HG03460 (cell line): ENCODE data around the gene ELN.
"Not testable (repeated sequence)": the region's sequence is repeated elsewhere in the genome, so short reads cannot be mapped to it uniquely, and the experiment has no call there.

Experiments used
- ATAC-seq: cut with Tn5 transposase; IDR thresholded peaks from one replicate; pipeline ENCODE4 v1.9.1; 2021; ENCODE audit not compliant: unreplicated experiment

ELN gene

GRCh38 chr7:74027683-74028320, at the start of gene ELN:
Gene ELN (plus strand): TSS chr7:74028173. CDS start chr7:74028188, 15 bp downstream.
- ATAC-seq: no peak

- ATAC-seq: no peak
These were observed 49.1 kb upstream of the ELN start for GRCh38 chr7:73978661-73979563.

- not testable (repeated sequence) for ATAC-seq
These were observed 48.3 kb upstream of the ELN start for GRCh38 chr7:73979656-73980055.

- no peak for ATAC-seq
These were observed 47.8 kb upstream of the ELN start for GRCh38 chr7:73980206-73980605.

GRCh38 chr7:73981933-73982332, 46.0 kb upstream of the ELN start:
- ATAC-seq: no peak

- ATAC-seq: no peak
These were observed 44.4 kb upstream of the ELN start for GRCh38 chr7:73983437-73984164.

GRCh38 chr7:73984481-73985205, 43.3 kb upstream of the ELN start:
- no peak for ATAC-seq

GRCh38 chr7:73985737-73986141, 42.2 kb upstream of the ELN start:
- no peak for ATAC-seq

GRCh38 chr7:73986158-73986631, 41.8 kb upstream of the ELN start:
- no peak for ATAC-seq

GRCh38 chr7:73987298-73987697, 40.7 kb upstream of the ELN start:
- ATAC-seq: no peak

GRCh38 chr7:73988197-73988596, 39.8 kb upstream of the ELN start:
- ATAC-seq: no peak

- ATAC-seq: no peak
These were observed 36.4 kb upstream of the ELN start for GRCh38 chr7:73991522-73992100.

- no peak for ATAC-seq
These were observed 35.8 kb upstream of the ELN start for GRCh38 chr7:73992101-73992562.

- no peak for ATAC-seq
These were observed 34.0 kb upstream of the ELN start for GRCh38 chr7:73994023-73994422.

GRCh38 chr7:73994761-73995160, 33.2 kb upstream of the ELN start:
- ATAC-seq: no peak

- no peak for ATAC-seq
These were observed 32.6 kb upstream of the ELN start for GRCh38 chr7:73995330-73995729.

GRCh38 chr7:73995821-73996511, 32.0 kb upstream of the ELN start:
- ATAC-seq: no peak

GRCh38 chr7:73997056-73997455, 30.9 kb upstream of the ELN start:
- ATAC-seq: no peak

- no peak for ATAC-seq
These were observed 28.1 kb upstream of the ELN start for GRCh38 chr7:73999664-74000435.
